Nephron (organoid): ENCODE measurements around the gene LYSMD1.
"Not testable (repeated sequence)": the region's sequence is repeated elsewhere in the genome, so short reads cannot be mapped to it uniquely, and the experiment has no call there.

Source experiments
- H3K27ac Mint-ChIP-seq, 3 experiments: 2 replicates each; pipeline ENCODE4 v1.8.0; 2020; ENCODE audit warnings: mixed read lengths in 3 of 3, mild to moderate bottlenecking in 2 of 3, moderate library complexity in 1 of 3
- H3K27me3 Mint-ChIP-seq: 2 replicates; pipeline ENCODE4 v1.8.0; 2021; ENCODE audit warnings: low read depth, mild to moderate bottlenecking, moderate library complexity, mixed read lengths
- H3K36me3 Mint-ChIP-seq: 2 replicates; pipeline ENCODE4 v1.8.0; 2020; ENCODE audit warnings: low read depth, mixed read lengths
- H3K4me1 Mint-ChIP-seq: 2 replicates; pipeline ENCODE4 v1.8.0; 2020; ENCODE audit warnings: mixed read lengths
- H3K4me3 Mint-ChIP-seq, 3 experiments: 2 replicates each; pipeline ENCODE4 v1.8.0; 2020; ENCODE audit warnings: mild to moderate bottlenecking in 3 of 3, mixed read lengths in 3 of 3, moderate library complexity in 2 of 3
- H3K9me3 Mint-ChIP-seq: 2 replicates; pipeline ENCODE4 v1.8.0; 2020; ENCODE audit warnings: mixed read lengths
- TF ChIP-seq, protein P1 (sequence below), 3 experiments: fragments of 200-600 bp; sonication (generic); IDR thresholded peaks; one replicate each; pipeline ENCODE4 v1.5.0; 2021; ENCODE audit warnings: antibody characterized with exemption in 3 of 3; ENCODE audit not compliant: unreplicated experiment in 3 of 3

Gene LYSMD1

GRCh38 chr1:151193856-151194255 is 28.2 kb upstream of the LYSMD1 start:
- Mint-ChIP-seq H3K27me3 (peaks cover 11% of the 10 kb centered on the region), H3K9me3 (no peaks in the 10 kb centered on the region), H3K27ac (no peak overlapping the region), H3K4me3 (peak overlapping the region in 2 of 3 experiments; percentile 20 to 38), H3K36me3 (no peaks in the 10 kb centered on the region), H3K4me1 (peaks cover 19% of the 10 kb centered on the region)
- TF ChIP-seq, protein P1, sequence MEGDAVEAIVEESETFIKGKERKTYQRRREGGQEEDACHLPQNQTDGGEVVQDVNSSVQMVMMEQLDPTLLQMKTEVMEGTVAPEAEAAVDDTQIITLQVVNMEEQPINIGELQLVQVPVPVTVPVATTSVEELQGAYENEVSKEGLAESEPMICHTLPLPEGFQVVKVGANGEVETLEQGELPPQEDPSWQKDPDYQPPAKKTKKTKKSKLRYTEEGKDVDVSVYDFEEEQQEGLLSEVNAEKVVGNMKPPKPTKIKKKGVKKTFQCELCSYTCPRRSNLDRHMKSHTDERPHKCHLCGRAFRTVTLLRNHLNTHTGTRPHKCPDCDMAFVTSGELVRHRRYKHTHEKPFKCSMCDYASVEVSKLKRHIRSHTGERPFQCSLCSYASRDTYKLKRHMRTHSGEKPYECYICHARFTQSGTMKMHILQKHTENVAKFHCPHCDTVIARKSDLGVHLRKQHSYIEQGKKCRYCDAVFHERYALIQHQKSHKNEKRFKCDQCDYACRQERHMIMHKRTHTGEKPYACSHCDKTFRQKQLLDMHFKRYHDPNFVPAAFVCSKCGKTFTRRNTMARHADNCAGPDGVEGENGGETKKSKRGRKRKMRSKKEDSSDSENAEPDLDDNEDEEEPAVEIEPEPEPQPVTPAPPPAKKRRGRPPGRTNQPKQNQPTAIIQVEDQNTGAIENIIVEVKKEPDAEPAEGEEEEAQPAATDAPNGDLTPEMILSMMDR (IDR thresholded peaks at IDR 0.05; ENCODE audit: unreplicated experiment in 3 of 3): no peak

DNA sequence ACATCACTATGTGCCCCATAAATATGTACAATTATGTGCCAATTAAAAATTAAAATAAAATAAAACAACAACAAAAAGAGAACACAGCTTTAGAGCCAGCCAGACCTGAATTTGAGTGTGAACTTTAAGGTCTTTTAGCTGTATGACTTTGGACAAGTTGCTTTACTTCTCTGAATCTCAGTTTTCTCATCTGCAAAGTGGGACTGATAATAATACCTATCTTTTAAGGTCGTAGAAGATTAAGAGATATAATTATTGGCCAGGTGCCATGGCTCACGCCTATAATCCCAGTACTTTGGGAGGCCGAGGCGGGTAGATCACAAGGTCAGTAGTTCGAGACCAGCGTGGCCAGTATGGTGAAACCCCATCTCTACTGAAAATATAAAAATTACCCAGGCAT is 27.6 kb upstream of the LYSMD1 start:
- H3K27ac Mint-ChIP-seq: no peak overlapping the region
- H3K4me3 Mint-ChIP-seq: no peak overlapping the region
- no peaks in the 10 kb centered on the region for H3K9me3 Mint-ChIP-seq
- peaks cover 21% of the 10 kb centered on the region for H3K4me1 Mint-ChIP-seq
- H3K27me3 Mint-ChIP-seq: peaks cover 8% of the 10 kb centered on the region
- no peaks in the 10 kb centered on the region for H3K36me3 Mint-ChIP-seq
- TF ChIP-seq, protein P1 (IDR thresholded peaks at IDR 0.05; ENCODE audit: unreplicated experiment in 3 of 3): no peak

DNA sequence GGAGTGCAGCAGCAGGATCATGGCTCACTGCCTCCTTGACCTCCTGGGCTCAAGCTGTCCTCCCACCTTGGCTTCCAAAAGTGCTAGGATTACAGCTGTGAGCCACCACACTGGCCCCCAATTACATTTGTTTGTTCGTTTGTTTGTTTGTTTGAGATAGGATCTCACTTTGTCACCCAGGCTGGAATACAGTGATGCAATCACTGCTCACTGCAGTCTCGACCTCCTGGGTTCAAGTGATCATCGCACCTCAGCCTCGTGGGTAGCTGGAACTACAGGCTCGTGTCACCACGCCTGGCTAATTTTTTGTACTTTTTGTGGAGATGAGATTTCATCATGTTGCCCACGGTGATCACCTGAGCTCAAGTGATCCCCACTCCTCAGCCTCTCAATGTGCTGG is 26.3 kb upstream of the LYSMD1 start:
- H3K36me3 Mint-ChIP-seq: peaks cover 2% of the 10 kb centered on the region
- TF ChIP-seq, protein P1 (IDR thresholded peaks at IDR 0.05; ENCODE audit: unreplicated experiment in 3 of 3): no peak
- H3K4me1 Mint-ChIP-seq: peaks cover 22% of the 10 kb centered on the region
- H3K27me3 Mint-ChIP-seq: peaks cover 7% of the 10 kb centered on the region
- peak overlapping the region in 2 of 3 experiments; percentile 43 to 45 for H3K4me3 Mint-ChIP-seq
- no peaks in the 10 kb centered on the region for H3K9me3 Mint-ChIP-seq
- no peak overlapping the region for H3K27ac Mint-ChIP-seq

DNA sequence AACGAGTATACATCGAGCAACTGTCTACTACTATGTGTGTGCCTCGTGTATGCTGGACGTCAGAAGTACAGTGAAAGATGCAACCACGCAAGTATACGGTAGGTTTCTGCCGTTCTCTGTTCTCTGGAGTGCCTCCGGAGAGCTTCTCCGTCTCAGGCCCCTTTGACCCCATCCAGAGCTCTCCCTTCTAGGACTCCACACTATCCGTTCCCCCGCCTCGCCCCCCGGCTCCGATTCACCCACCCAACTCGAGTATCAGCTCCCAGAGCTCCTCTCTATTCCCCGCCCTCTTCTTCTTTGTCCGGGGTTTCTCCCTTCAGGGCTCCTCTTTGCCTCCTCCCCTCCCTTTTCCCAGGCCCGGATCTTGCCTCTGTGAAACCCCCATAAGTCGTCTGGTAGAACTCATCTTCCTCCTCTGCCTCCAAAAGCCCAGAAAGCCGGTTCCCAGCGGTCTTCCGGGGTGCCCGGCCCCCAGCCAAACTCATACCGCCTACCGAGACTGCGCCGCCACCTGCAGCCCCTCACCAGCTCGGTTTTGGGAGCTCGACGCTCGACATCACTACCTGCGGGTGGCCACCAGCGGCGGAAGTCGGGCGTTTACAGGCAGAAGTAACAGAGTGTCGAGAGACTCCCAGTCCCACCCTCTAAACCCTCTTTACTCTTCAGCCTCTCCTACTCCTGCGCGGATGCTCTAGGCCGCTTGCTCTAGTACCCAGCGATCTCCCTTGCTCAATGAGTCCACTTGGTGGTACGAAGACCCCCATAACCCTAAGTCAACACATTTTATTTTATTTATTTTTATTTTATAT is 24.1 kb upstream of the LYSMD1 start, which contains the start of gene VPS72:
Gene VPS72, minus strand, starts transcription at position 561 of the 809 bp plus-strand sequence. Its CDS starts 76 bp downstream, at position 485.
- Mint-ChIP-seq H3K4me3 (peak within 1 kb of the TSS; percentile 96 to 100 (median 98)), H3K4me1 (peaks cover 17% of the 10 kb centered on the region), H3K9me3 (no peaks in the 10 kb centered on the region), H3K27ac (peak within 1 kb of the TSS; percentile 95 to 99 (median 99)), H3K27me3 (peaks cover 7% of the 10 kb centered on the region), H3K36me3 (peaks cover 19% of the 10 kb centered on the region)
- TF ChIP-seq, protein P1 (IDR thresholded peaks at IDR 0.05; ENCODE audit: unreplicated experiment in 3 of 3): no peak

- Mint-ChIP-seq H3K4me3 (peak overlapping the region; percentile 96 to 100 (median 98)), H3K4me1 (peaks cover 17% of the 10 kb centered on the region), H3K36me3 (peaks cover 31% of the 10 kb centered on the region), H3K27ac (peak overlapping the region; percentile 24 to 99 (median 95))
- not testable (repeated sequence) for H3K27me3 Mint-ChIP-seq, H3K9me3 Mint-ChIP-seq
These were observed 23.0 kb upstream of the LYSMD1 start for GRCh38 chr1:151188667-151189066.

DNA sequence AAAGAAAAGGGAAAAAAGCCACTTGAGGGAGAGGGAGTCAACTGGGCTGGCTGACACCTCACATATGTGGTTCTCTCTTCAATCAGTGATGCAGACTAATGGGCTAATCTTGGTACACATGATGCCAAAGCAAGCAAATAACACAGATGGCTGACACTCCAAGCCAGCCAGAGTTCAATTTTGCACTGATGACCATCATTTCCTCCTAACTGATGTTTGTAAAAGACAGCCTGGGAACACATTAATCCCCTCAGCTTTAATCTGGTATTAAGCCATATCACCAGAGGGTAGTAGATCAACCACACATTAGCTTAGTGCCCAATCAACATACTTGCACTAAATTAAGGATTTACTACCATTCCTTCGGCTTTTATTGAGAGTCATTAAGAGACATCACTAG is 21.5 kb upstream of the LYSMD1 start:
- Mint-ChIP-seq H3K4me3 (peak overlapping the region in 2 of 3 experiments; percentile 30 to 45), H3K27ac (no peak overlapping the region), H3K36me3 (peaks cover 43% of the 10 kb centered on the region), H3K27me3 (peaks cover 3% of the 10 kb centered on the region), H3K9me3 (no peaks in the 10 kb centered on the region), H3K4me1 (peaks cover 17% of the 10 kb centered on the region)
- TF ChIP-seq, protein P1 (IDR thresholded peaks at IDR 0.05; ENCODE audit: unreplicated experiment in 3 of 3): no peak
